H1 (cell line): ENCODE data around the gene TSPEAR. TPM values are rescaled to one million over a fixed set of nuclear protein-coding genes. Genes with fewer than 3 reads are reported as not detected.

Source experiments
- CTCF ChIA-PET: fragments of 300-600 bp; sonication (Branson Sonifier 250); formaldehyde crosslinking; loops from one replicate; lab custom pipeline; 2021; ENCODE audit not compliant: partially characterized antibody; lab: Charles Lee
- POLR2A ChIA-PET: fragments of 300-600 bp; sonication (Branson Sonifier 250); formaldehyde crosslinking; loops from one replicate; lab custom pipeline; 2021; ENCODE audit warnings: inconsistent platforms; ENCODE audit not compliant: partially characterized antibody; lab: Charles Lee
- DNase-seq, 2 experiments: peaks; one replicate each; pipeline versions ENCODE4 v3.0.0 to v3.0.0-alpha.2; 2010 to 2022; ENCODE audit warnings: low spot score in 2 of 2, low read depth in 1 of 2, mixed read lengths in 1 of 2
- FAIRE-seq: peaks from 2 replicates; lab custom pipeline; 2011; peaks lifted over from hg19 to GRCh38; lab: Jason Lieb, UNC
- H2AFZ ChIP-seq: 2 replicates; pipeline ENCODE4 v1.8.1; 2012; ENCODE audit warnings: low read length, inconsistent platforms
- H2AK5ac ChIP-seq: 2 replicates; pipeline ENCODE4 v1.6.1; 2013; ENCODE audit warnings: low read depth, low read length
- H2BK120ac ChIP-seq: replicated peaks from 2 replicates; pipeline ENCODE3; 2013; ENCODE audit warnings: low read depth, low read length, inconsistent platforms
- H2BK12ac ChIP-seq: 2 replicates; pipeline ENCODE4 v1.6.1; 2013; ENCODE audit warnings: low read depth, low read length
- H2BK15ac ChIP-seq: 2 replicates; pipeline ENCODE4 v1.6.1; 2013; ENCODE audit warnings: low read length
- H2BK20ac ChIP-seq: 2 replicates; pipeline ENCODE4 v1.6.1; 2013; ENCODE audit warnings: low read length
- H2BK5ac ChIP-seq: 2 replicates; pipeline ENCODE4 v1.6.1; 2013; ENCODE audit warnings: low read depth, low read length
- H3K14ac ChIP-seq: 2 replicates; pipeline ENCODE4 v1.6.1; 2013; ENCODE audit warnings: inconsistent platforms; ENCODE audit not compliant: insufficient read length
- H3K18ac ChIP-seq: 2 replicates; pipeline ENCODE4 v1.6.1; 2013; ENCODE audit warnings: low read length; ENCODE audit errors: extremely low read depth
- H3K23ac ChIP-seq: 2 replicates; pipeline ENCODE4 v1.6.1; 2013; ENCODE audit warnings: inconsistent platforms; ENCODE audit not compliant: insufficient read length
- H3K23me2 ChIP-seq: 2 replicates; pipeline ENCODE4 v1.6.1; 2013; ENCODE audit warnings: low read depth, low read length
- H3K27ac ChIP-seq: 2 replicates; pipeline ENCODE4 v1.6.1; 2011; ENCODE audit warnings: low read depth, low read length, inconsistent platforms
- H3K27me3 ChIP-seq, 4 experiments: replicated peaks in 1 of 4; 1 replicate in 1 of 4; 2 replicates in 3 of 4; pipeline versions ENCODE4 v1.6.1 to v1.8.1; 2011 to 2013; ENCODE audit warnings: low read length in 3 of 4, mild to moderate bottlenecking in 3 of 4, inconsistent platforms in 2 of 4, mixed read lengths in 2 of 4, moderate library complexity in 1 of 4; ENCODE audit not compliant: control insufficient read depth in 3 of 4, insufficient read depth in 3 of 4; ENCODE audit errors: extremely low read depth in 1 of 4
- H3K36me3 ChIP-seq, 4 experiments: 2 replicates each; pipeline versions ENCODE4 v1.6.1 to v1.8.1; 2011 to 2013; ENCODE audit warnings: mild to moderate bottlenecking in 4 of 4, low read length in 3 of 4, moderate library complexity in 2 of 4, control low read depth in 1 of 4, inconsistent platforms in 1 of 4; ENCODE audit not compliant: insufficient read depth in 4 of 4, control insufficient read depth in 2 of 4
- H3K4ac ChIP-seq: replicated peaks from 2 replicates; pipeline ENCODE3; 2013; ENCODE audit warnings: low read length, low read depth, mixed read lengths, inconsistent platforms; ENCODE audit not compliant: insufficient read length
- H3K4me1 ChIP-seq, 4 experiments: replicated peaks in 1 of 4; 1 replicate in 1 of 4; 2 replicates in 3 of 4; pipeline versions ENCODE4 v1.6.1 to v1.8.1; 2011 to 2013; ENCODE audit warnings: low read length in 3 of 4, inconsistent platforms in 2 of 4, mixed read lengths in 1 of 4; ENCODE audit not compliant: insufficient read depth in 4 of 4, control insufficient read depth in 3 of 4
- H3K4me2 ChIP-seq, 2 experiments: 2 replicates each; pipeline versions ENCODE4 v1.6.1 to v1.8.1; 2011 to 2013; ENCODE audit warnings: low read depth in 2 of 2, low read length in 2 of 2, control low read depth in 1 of 2, inconsistent platforms in 1 of 2, mild to moderate bottlenecking in 1 of 2; ENCODE audit not compliant: insufficient read depth in 1 of 2
- H3K4me3 ChIP-seq, 4 experiments: fragments of 200-600, 300-600 bp in 1 of 4; sonication (generic), shearing (Covaris generic), sonication (Bioruptor Twin) in 1 of 4; 2 replicates each; pipeline versions ENCODE4 v1.5.1 to v1.8.1; 2011 to 2016; ENCODE audit warnings: low read length in 4 of 4, low read depth in 3 of 4, control low read depth in 2 of 4, inconsistent platforms in 2 of 4, mild to moderate bottlenecking in 2 of 4, mixed read lengths in 1 of 4, moderate library complexity in 1 of 4; ENCODE audit not compliant: insufficient read depth in 2 of 4; ENCODE audit errors: extremely low read depth in 1 of 4
- H3K56ac ChIP-seq: replicated peaks from 2 replicates; pipeline ENCODE3; 2013; ENCODE audit warnings: low read depth, mild to moderate bottlenecking, mixed read lengths, low read length, inconsistent platforms; ENCODE audit not compliant: insufficient read length
- H3K79me1 ChIP-seq: 2 replicates; pipeline ENCODE4 v1.6.1; 2013; ENCODE audit warnings: low read depth, low read length, control low read depth
- H3K79me2 ChIP-seq, 2 experiments: 2 replicates each; pipeline versions ENCODE4 v1.6.1 to v1.8.1; 2012 to 2013; ENCODE audit warnings: low read length in 2 of 2, mild to moderate bottlenecking in 2 of 2, inconsistent platforms in 1 of 2; ENCODE audit not compliant: insufficient read depth in 2 of 2, control insufficient read depth in 1 of 2
- H3K9ac ChIP-seq, 4 experiments: replicated peaks in 1 of 4; 1 replicate in 1 of 4; 2 replicates in 3 of 4; pipeline versions ENCODE4 v1.6.1 to v1.8.1; 2011 to 2013; ENCODE audit warnings: low read depth in 3 of 4, low read length in 3 of 4, control low read depth in 2 of 4, mild to moderate bottlenecking in 2 of 4, moderate library complexity in 2 of 4, inconsistent platforms in 1 of 4; ENCODE audit errors: extremely low read depth in 1 of 4
- H3K9me3 ChIP-seq, 2 experiments: 2 replicates each; pipeline versions ENCODE4 v1.6.1 to v1.8.1; 2012 to 2013; ENCODE audit warnings: mild to moderate bottlenecking in 2 of 2, moderate library complexity in 2 of 2, control low read depth in 1 of 2, inconsistent platforms in 1 of 2, low read depth in 1 of 2, low read length in 1 of 2, mixed read lengths in 1 of 2; ENCODE audit not compliant: insufficient read depth in 2 of 2
- H4K20me1 ChIP-seq, 2 experiments: replicated peaks in 1 of 2; 2 replicates each; pipeline versions ENCODE3 to v1.8.1; 2011 to 2013; ENCODE audit warnings: inconsistent platforms in 2 of 2, low read length in 2 of 2, mild to moderate bottlenecking in 1 of 2; ENCODE audit not compliant: insufficient read depth in 2 of 2, control insufficient read depth in 1 of 2
- H4K5ac ChIP-seq: 2 replicates; pipeline ENCODE4 v1.6.1; 2013; ENCODE audit warnings: low read length, low read depth, mixed read lengths, inconsistent platforms; ENCODE audit not compliant: insufficient read length
- H4K8ac ChIP-seq: 2 replicates; pipeline ENCODE4 v1.8.0; 2013; ENCODE audit warnings: mild to moderate bottlenecking, moderate library complexity, low read length, inconsistent platforms; ENCODE audit not compliant: insufficient read depth; ENCODE audit errors: extremely low read depth
- H4K91ac ChIP-seq: replicated peaks from 2 replicates; pipeline ENCODE3; 2013; ENCODE audit warnings: low read length, mixed read lengths, inconsistent platforms; ENCODE audit not compliant: insufficient read length
- BRCA1 ChIP-seq: IDR thresholded peaks from 2 replicates; pipeline ENCODE4 v1.6.1; 2012; ENCODE audit warnings: low read depth, low read length, improper control_type of control experiment
- CBX5 ChIP-seq: fragments of 300-800, 300-1000 bp; sonication (generic); IDR thresholded peaks from 2 replicates; pipeline ENCODE4 v1.7.1; 2016; ENCODE audit warnings: antibody characterized with exemption, low read length, low read depth
- KDM1A ChIP-seq: fragments of 200-600, 300-600 bp; sonication (generic); IDR thresholded peaks from 2 replicates; pipeline ENCODE4 v1.7.1; 2016; ENCODE audit warnings: mild to moderate bottlenecking, low read length, borderline replicate concordance
- MAFK ChIP-seq: IDR thresholded peaks from 2 replicates; pipeline ENCODE4 v1.6.1; 2012; ENCODE audit warnings: low read depth, mild to moderate bottlenecking, improper control_type of control experiment, low read length
- RAD21 ChIP-seq, 2 experiments: IDR thresholded peaks in 1 of 2; conservative IDR thresholded peaks in 1 of 2; 2 replicates each; pipeline ENCODE4 v1.6.1; 2011; ENCODE audit warnings: low read depth in 2 of 2, low read length in 2 of 2, improper control_type of control experiment in 1 of 2, inconsistent platforms in 1 of 2, mild to moderate bottlenecking in 1 of 2, moderate library complexity in 1 of 2
- SIN3A ChIP-seq, 2 experiments: IDR thresholded peaks in 1 of 2; conservative IDR thresholded peaks in 1 of 2; 2 replicates each; pipeline ENCODE4 v1.6.1; 2011 to 2012; ENCODE audit warnings: low read length in 2 of 2, improper control_type of control experiment in 1 of 2, low read depth in 1 of 2, mild to moderate bottlenecking in 1 of 2
- WGBS, 2 experiments: shearing (Covaris generic) in 1 of 2; methylation state at CpG; one replicate each; pipeline versions ENCODE4 v1.1.6 to v1.1.7; 2013 to 2015; ENCODE audit warnings: low lambda C conversion rate in 2 of 2, mixed read lengths in 2 of 2, inconsistent platforms in 1 of 2, low coverage in 1 of 2, missing lambda C conversion rate in 1 of 2; ENCODE audit not compliant: insufficient replicate concordance in 2 of 2, insufficient coverage in 1 of 2, insufficient read length in 1 of 2; ENCODE audit errors: extremely low coverage in 1 of 2, missing lambda C conversion rate in 1 of 2; 5-methylcytosine and 5-hydroxymethylcytosine counted together
- polyA plus RNA-seq, 7 experiments: library from polyadenylated mRNA; depleted of rRNA in 3 of 7; stranded (reverse) in 5 of 7; unstranded in 2 of 7; fragments of >200 nt in 5 of 7; fragments of 200-250 nt in 2 of 7; gene quantifications; 1 replicate in 5 of 7; 2 replicates in 1 of 7; 4 replicates in 1 of 7; pipeline versions ENCODE4 v1.2.1 to v1.2.3, GENCODE V29; 2011 to 2013; ENCODE audit warnings: missing spikeins in 2 of 7, mixed read lengths in 2 of 7
- total RNA-seq: library from RNA; stranded (reverse); fragmentation: NEBNext Ultra II Directional; extraction: Animal tissue kit (Norgen Biotek cat#: 25700); gene quantifications from 2 replicates; pipeline ENCODE4 v1.2.1, GENCODE V29; 2021

The TSPEAR gene
- total and polyA plus RNA-seq, 2 of the 8 experiments (the other 6 are each of a cell fraction or from before 2014, with no cell fraction given), result 0.58 to 0.89 TPM

DNA sequence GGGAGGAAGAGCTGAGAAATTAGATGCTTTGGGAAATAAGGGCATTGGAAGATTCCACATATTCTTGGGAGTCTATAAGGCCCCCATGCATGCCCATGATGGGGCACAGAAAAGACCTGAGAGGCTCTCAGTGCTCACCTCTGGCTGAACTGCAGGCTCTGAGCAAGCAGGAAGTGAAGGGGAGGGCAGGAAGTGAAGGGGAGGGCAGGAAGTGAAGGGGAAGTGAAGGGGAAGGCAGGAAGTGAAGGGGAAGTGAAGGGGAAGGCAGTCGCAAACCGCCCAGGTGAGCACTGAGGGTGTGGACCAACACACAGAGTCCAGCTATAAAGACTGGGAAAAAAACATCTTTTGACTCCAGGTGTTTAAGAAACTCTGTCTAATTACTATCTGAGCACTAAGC lies 80.9 kb downstream of the TSPEAR start:
- Histone ChIP-seq H4K5ac (no peak overlapping the region), H2AK5ac (no peak overlapping the region), H3K79me2 (no peaks in the 10 kb centered on the region), H4K91ac (no peak overlapping the region), H3K9me3 (peaks cover 0 to 4% of the 10 kb centered on the region in 2 experiments; a peak in 1 of 4 replicates), H3K14ac (no peak overlapping the region), H3K36me3 (no peaks in the 10 kb centered on the region), H3K79me1 (no peaks in the 10 kb centered on the region), H3K4me3 (no peak overlapping the region), H2BK15ac (no peak overlapping the region), H3K27ac (no peak overlapping the region), H2BK5ac (no peak overlapping the region), H3K4ac (no peak overlapping the region), H3K9ac (no peak overlapping the region), H3K18ac (no peak overlapping the region), H2BK120ac (no peak overlapping the region), H2AFZ (no peak overlapping the region), H2BK12ac (no peak overlapping the region), H3K23me2 (no peaks in the 10 kb centered on the region), H3K4me2 (no peak overlapping the region), H4K20me1 (no peaks in the 10 kb centered on the region), H2BK20ac (no peak overlapping the region), H4K8ac (no peak overlapping the region), H3K23ac (no peak overlapping the region), H3K27me3 (no peaks in the 10 kb centered on the region), H3K56ac (no peak overlapping the region), H3K4me1 (no peaks in the 10 kb centered on the region; a peak in 1 of 7 replicates)
- FAIRE-seq, result no peak
- ChIA-PET CTCF (interaction anchor here (1.2 to 1.8 kb wide), 3 partner anchors 13 to 172 kb away, joined by 3 to 5 read pairs (median 3); no protein-coding TSS in a partner anchor), POLR2A (no interaction called here)
- WGBS, 2 experiments, result 100% methylated on average over 2 of the region's 2 CpGs; no CpG with 5 or more reads in 1 of the 2 experiments
- DNase-seq, result no peak
- TF ChIP-seq BRCA1 (no peak), KDM1A (no peak), CBX5 (no peak), RAD21 (IDR thresholded peaks at IDR 0.05 in 1 of 2, conservative IDR thresholded peaks at IDR 0.05 in 1 of 2; ENCODE audit: low read depth in 2 of 2, low read length in 2 of 2) (no peak), MAFK (no peak), SIN3A (conservative IDR thresholded peaks at IDR 0.05 in 1 of 2, IDR thresholded peaks at IDR 0.05 in 1 of 2; ENCODE audit: low read depth in 1 of 2, low read length in 2 of 2) (no peak)
